Transverse colon (tissue), 4 donors: ENCODE data around the gene METRNL. TPM values are rescaled to one million over a fixed set of nuclear protein-coding genes. Genes with fewer than 3 reads are reported as not detected.

ENCODE experiments used
- DNase-seq: peaks from one replicate; pipeline ENCODE4 v3.0.0-alpha.2; 2019
- H3K27ac ChIP-seq, 4 donors: fragments of 200-600 bp; sonication (generic); 2 replicates each; pipeline ENCODE4 v1.5.1; 2016 to 2018; ENCODE audit warnings: inconsistent platforms in 4 of 4
- H3K27me3 ChIP-seq: fragments of 200-600 bp; sonication (generic); 2 replicates; pipeline ENCODE4 v1.5.1; 2017; ENCODE audit warnings: inconsistent platforms
- H3K36me3 ChIP-seq, 4 donors: fragments of 200-600 bp; sonication (generic); 2 replicates each; pipeline ENCODE4 v1.5.1; 2017 to 2019; ENCODE audit warnings: inconsistent platforms in 4 of 4
- H3K4me1 ChIP-seq, 4 donors: fragments of 200-600 bp; sonication (generic); 2 replicates each; pipeline ENCODE4 v1.5.1; 2017 to 2020; ENCODE audit warnings: inconsistent platforms in 4 of 4
- H3K4me3 ChIP-seq, 4 donors: fragments of 200-600 bp; sonication (generic); 1 replicate in 1 of 4; 2 replicates in 3 of 4; pipeline versions ENCODE4 v1.5.1 to v1.6.1; 2017 to 2019; ENCODE audit warnings: inconsistent platforms in 4 of 4
- H3K9me3 ChIP-seq, 2 donors: fragments of 200-600 bp; sonication (generic); 2 replicates each; pipeline ENCODE4 v1.5.1; 2017 to 2019; ENCODE audit warnings: inconsistent platforms in 2 of 2
- EP300 ChIP-seq: sonication (generic); formaldehyde crosslinking; IDR thresholded peaks from one replicate; pipeline ENCODE4 v1.6.1; 2017; ENCODE audit warnings: antibody characterized with exemption, low read depth
- POLR2A ChIP-seq: fragments of 450-650 bp; IDR thresholded peaks from one replicate; pipeline ENCODE4 v1.6.1; 2016; ENCODE audit warnings: antibody characterized with exemption, mild to moderate bottlenecking, moderate library complexity
- POLR2AphosphoS5 ChIP-seq, 3 donors: sonication (generic); formaldehyde crosslinking; IDR thresholded peaks; one replicate each; pipeline ENCODE4 v1.6.1; 2016; ENCODE audit warnings: antibody characterized with exemption in 3 of 3
- WGBS, 2 donors: methylation state at CpG; one replicate each; pipeline ENCODE4 v1.1.5; 2018; ENCODE audit warnings: low coverage in 1 of 2; 5-methylcytosine and 5-hydroxymethylcytosine counted together
- in situ Hi-C, 4 donors: fragments of 200-750 bp; cut with MboI; loops; one replicate each; pipeline versions ENCODE4 v1.15.0 to v1.15.1; 2017; ENCODE audit warnings: low sequenced_read_pairs in 3 of 4, low pct_ligation_motif_present in 1 of 4, low pct_unique_long_range_greater_than_20kb in 1 of 4
- intact Hi-C: fragments of 100-400 bp; cut with DNase I; formaldehyde crosslinking; loops from one replicate; pipeline ENCODE4 v1.15.1; 2023; ENCODE audit warnings: low total_unique reads
- total RNA-seq, 4 donors: library from RNA; depleted of rRNA; stranded (reverse); fragments of >200 nt; gene quantifications; one replicate each; pipeline ENCODE4 v1.1.0, GENCODE V29; 2016
- TF ChIP-seq, protein P1 (sequence below), 5 experiments: fragments of 200-600 bp in 3 of 5; fragments of 450-650 bp in 2 of 5; sonication (generic) in 3 of 5; IDR thresholded peaks; 1 replicate in 2 of 5; 2 replicates in 3 of 5; pipeline ENCODE4 v1.5.1; 2016 to 2017; ENCODE audit warnings: antibody characterized with exemption in 5 of 5, inconsistent platforms in 3 of 5, mild to moderate bottlenecking in 2 of 5, moderate library complexity in 1 of 5

METRNL gene
- total RNA-seq, 4 donors from 2014 or later: 46.8 to 325 (median 112) TPM

DNA sequence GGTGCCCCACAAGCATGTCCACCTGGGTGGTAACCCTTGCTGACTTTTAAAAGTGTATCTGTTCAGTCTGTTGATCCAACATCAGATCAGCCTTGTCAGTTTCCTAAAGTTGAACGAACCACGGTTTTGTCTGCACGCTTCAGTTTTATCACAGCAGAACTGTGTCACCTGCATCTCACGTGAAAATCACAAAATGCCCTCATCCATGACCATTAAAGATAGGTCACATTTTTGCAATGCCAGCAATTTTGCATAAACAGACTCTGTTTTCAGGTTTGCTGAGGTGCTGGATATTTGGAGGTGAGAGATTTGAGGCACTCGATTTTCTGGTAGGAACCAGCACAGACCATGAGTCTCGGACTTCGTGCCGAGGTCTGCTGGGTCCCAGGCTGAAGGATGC lies 3.0 kb downstream of the METRNL start:
- peaks cover 42 to 63% (median 54%) of the 10 kb centered on the region in 4 donors for H3K4me1 ChIP-seq
- H3K27me3 ChIP-seq: peaks cover 15% of the 10 kb centered on the region
- DNase-seq: no peak
- TF ChIP-seq POLR2A (no peak), POLR2AphosphoS5 (IDR thresholded peaks at IDR 0.05) (no peak), EP300 (no peak)
- TF ChIP-seq, protein P1, sequence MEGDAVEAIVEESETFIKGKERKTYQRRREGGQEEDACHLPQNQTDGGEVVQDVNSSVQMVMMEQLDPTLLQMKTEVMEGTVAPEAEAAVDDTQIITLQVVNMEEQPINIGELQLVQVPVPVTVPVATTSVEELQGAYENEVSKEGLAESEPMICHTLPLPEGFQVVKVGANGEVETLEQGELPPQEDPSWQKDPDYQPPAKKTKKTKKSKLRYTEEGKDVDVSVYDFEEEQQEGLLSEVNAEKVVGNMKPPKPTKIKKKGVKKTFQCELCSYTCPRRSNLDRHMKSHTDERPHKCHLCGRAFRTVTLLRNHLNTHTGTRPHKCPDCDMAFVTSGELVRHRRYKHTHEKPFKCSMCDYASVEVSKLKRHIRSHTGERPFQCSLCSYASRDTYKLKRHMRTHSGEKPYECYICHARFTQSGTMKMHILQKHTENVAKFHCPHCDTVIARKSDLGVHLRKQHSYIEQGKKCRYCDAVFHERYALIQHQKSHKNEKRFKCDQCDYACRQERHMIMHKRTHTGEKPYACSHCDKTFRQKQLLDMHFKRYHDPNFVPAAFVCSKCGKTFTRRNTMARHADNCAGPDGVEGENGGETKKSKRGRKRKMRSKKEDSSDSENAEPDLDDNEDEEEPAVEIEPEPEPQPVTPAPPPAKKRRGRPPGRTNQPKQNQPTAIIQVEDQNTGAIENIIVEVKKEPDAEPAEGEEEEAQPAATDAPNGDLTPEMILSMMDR (IDR thresholded peaks at IDR 0.05): no peak
- no peaks in the 10 kb centered on the region for H3K9me3 ChIP-seq
- peak overlapping the region; percentile 90 to 95 (median 93) for H3K27ac ChIP-seq
- intact Hi-C loops (no loop called here), in situ Hi-C loops (no loop called here)
- 94% methylated on average over 8 of the region's 8 CpGs; no CpG with 5 or more reads in 1 of the 2 donors for WGBS, 2 donors
- H3K4me3 ChIP-seq: peak overlapping the region in 1 of 4 donors; percentile 66
- no peaks in the 10 kb centered on the region for H3K36me3 ChIP-seq

DNA sequence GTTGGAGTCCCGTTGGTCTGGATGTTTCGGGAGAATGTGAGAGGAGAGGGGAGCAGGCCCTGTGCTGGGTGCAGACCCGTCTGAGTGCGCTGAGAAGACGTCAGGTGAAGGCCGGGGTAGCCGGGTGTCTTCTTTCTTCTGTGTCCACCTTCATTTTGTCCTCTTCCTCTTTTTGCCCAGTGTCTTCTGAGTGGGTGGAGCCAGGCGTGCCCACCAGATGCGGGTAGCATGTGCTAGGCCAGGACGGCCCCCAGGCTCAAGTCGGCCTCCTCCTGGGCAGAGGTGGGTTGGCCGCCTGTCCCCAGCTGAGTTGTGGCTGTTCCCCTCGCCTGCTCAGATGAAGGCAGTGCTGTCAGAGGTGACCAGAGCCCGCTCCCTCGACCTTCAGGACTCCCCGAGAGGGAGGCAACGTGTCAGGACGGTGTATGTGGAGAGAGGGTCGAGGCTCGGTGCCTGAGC lies 3.5 kb downstream of the METRNL start:
- Histone ChIP-seq H3K27ac (peak overlapping the region; percentile 90 to 95 (median 93)), H3K4me1 (peaks cover 42 to 65% (median 55%) of the 10 kb centered on the region in 4 donors), H3K9me3 (no peaks in the 10 kb centered on the region), H3K4me3 (no peak overlapping the region), H3K27me3 (peaks cover 10% of the 10 kb centered on the region), H3K36me3 (no peaks in the 10 kb centered on the region)
- TF ChIP-seq EP300 (no peak), POLR2A (no peak), POLR2AphosphoS5 (IDR thresholded peaks at IDR 0.05) (no peak)
- TF ChIP-seq, protein P1 (IDR thresholded peaks at IDR 0.05): no peak
- DNase-seq: no peak
- in situ Hi-C loops (no loop called here), intact Hi-C loops (no loop called here)
- WGBS, 2 donors: 76 to 87% methylated on average over 4 to 20 of the region's 20 CpGs

DNA sequence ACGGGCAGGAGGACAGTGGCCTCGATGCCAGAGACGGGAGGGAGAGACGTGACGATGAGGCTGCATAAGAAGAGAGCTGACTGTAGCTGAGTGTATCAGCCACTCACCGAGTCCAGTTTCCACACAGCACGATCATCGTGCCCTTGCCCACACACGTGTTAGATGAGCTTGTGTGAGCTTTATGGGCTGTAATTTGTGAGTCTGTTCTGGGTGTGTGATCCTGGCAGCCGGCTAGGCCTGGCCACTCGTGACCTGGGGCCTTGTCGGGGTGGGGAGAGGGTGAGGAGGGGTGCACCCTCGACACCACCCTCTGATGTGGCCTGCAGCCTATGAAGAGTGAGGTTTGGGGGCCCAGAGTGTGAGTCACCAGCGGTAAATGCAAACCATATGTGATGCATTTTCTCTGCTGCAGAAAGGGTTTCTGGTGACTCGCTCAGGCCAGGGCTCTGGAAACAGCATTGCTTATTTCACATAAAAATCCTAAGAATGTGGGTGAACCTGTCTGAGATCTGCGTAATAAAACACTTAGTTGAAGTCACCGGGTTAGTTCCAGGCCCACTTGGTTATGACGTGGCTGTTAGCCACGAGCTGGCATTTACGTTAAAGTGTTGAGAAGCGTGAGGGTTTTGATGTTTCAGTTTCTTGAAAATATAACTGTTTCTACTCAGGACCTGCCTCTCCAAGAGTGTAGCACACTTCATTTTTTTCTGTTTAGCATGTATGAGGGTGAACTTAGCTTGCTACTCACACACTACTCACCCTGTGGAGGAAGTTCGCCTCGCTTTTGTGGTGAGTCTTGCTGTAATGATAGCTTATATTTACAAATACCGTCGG lies 4.2 kb downstream of the METRNL start:
- WGBS, 2 donors: 37 to 50% methylated on average over 3 to 25 of the region's 25 CpGs
- in situ Hi-C loops: no loop called here
- DNase-seq: no peak
- Histone ChIP-seq H3K4me1 (peaks cover 39 to 67% (median 56%) of the 10 kb centered on the region in 4 donors), H3K9me3 (no peaks in the 10 kb centered on the region), H3K27ac (peak overlapping the region; percentile 90 to 95 (median 93)), H3K27me3 (peaks cover 6% of the 10 kb centered on the region), H3K4me3 (no peak overlapping the region), H3K36me3 (no peaks in the 10 kb centered on the region)
- intact Hi-C loops: no loop called here
- TF ChIP-seq POLR2A: no peak
- TF ChIP-seq, protein P1 (IDR thresholded peaks at IDR 0.05): no peak
- TF ChIP-seq EP300: no peak
- TF ChIP-seq POLR2AphosphoS5 (IDR thresholded peaks at IDR 0.05): peak; percentile 4 to 48 (median 24)

DNA sequence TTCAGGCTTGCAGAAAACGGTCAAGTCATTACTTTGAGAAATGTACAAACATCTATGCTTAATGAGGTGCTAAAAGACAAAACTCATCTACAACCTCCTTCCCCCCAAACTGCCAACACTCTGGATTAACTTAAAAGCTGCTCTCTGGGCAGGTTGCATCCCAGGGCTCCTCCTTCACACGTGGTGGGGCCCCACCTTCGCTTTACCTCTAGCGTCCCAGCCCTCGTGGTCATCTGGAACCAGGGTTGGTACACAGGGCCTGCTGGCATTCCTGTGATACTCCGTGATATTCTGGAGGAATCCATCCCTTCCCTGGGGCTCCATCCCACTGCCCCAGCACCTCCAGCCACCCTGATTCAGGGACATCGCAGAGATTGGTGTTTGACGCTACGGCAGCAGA lies 4.8 kb downstream of the METRNL start:
- Histone ChIP-seq H3K4me1 (peaks cover 39 to 68% (median 57%) of the 10 kb centered on the region in 4 donors), H3K9me3 (no peaks in the 10 kb centered on the region), H3K4me3 (no peak overlapping the region), H3K36me3 (no peaks in the 10 kb centered on the region), H3K27me3 (no peaks in the 10 kb centered on the region), H3K27ac (peak overlapping the region; percentile 90 to 95 (median 93))
- in situ Hi-C loops: no loop called here
- TF ChIP-seq POLR2AphosphoS5 (IDR thresholded peaks at IDR 0.05): no peak
- TF ChIP-seq, protein P1 (IDR thresholded peaks at IDR 0.05): no peak
- no peak for TF ChIP-seq EP300
- TF ChIP-seq POLR2A: no peak
- 66% methylated on average over 9 of the region's 9 CpGs; no CpG with 5 or more reads in 1 of the 2 donors for WGBS, 2 donors
- intact Hi-C loops: no loop called here
- no peak for DNase-seq
